Upper lobe of left lung (tissue), 4 donors: ENCODE measurements around the gene ST6GALNAC6.

Experiments used
- EP300 ChIP-seq, 4 donors: sonication (generic); formaldehyde crosslinking; IDR thresholded peaks; one replicate each; pipeline ENCODE4 v1.5.1; 2017; ENCODE audit warnings: antibody characterized with exemption in 4 of 4, control low read depth in 2 of 4
- POLR2A ChIP-seq, 4 donors: fragments of 450-650 bp; IDR thresholded peaks; one replicate each; pipeline ENCODE4 v1.5.1; 2016 to 2017; ENCODE audit warnings: antibody characterized with exemption in 4 of 4, mild to moderate bottlenecking in 2 of 4
- POLR2AphosphoS5 ChIP-seq, 2 donors: sonication (generic); formaldehyde crosslinking; IDR thresholded peaks; one replicate each; pipeline ENCODE4 v1.5.1; 2017; ENCODE audit warnings: antibody characterized with exemption in 2 of 2
- TF ChIP-seq, protein P1 (sequence below), 6 experiments: fragments of 450-650 bp in 4 of 6; fragments of 200-600 bp in 2 of 6; sonication (generic) in 2 of 6; IDR thresholded peaks; one replicate each; pipeline ENCODE4 v1.5.1; 2016 to 2019; ENCODE audit warnings: antibody characterized with exemption in 6 of 6

DNA sequence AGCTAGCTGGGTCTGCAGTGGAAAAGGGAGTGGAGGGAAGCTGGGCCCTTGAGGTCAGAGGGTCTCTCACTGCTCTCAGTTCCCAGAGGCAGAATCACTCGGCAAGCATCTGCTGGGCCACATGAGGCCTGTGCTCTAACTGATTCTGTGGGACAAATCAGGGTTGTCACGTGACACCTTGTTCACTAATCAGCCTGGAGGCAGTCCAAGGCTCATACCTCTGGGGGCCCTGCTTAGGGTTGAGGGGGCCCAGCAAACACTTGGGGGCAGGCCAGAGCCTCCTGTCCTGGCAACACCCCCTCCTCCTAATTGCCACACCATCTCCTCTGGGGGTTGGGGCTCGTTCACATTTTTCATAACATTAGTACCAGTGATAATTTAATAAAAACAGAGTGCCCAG, 47.3 kb upstream of the ST6GALNAC6 start:
- TF ChIP-seq, protein P1, sequence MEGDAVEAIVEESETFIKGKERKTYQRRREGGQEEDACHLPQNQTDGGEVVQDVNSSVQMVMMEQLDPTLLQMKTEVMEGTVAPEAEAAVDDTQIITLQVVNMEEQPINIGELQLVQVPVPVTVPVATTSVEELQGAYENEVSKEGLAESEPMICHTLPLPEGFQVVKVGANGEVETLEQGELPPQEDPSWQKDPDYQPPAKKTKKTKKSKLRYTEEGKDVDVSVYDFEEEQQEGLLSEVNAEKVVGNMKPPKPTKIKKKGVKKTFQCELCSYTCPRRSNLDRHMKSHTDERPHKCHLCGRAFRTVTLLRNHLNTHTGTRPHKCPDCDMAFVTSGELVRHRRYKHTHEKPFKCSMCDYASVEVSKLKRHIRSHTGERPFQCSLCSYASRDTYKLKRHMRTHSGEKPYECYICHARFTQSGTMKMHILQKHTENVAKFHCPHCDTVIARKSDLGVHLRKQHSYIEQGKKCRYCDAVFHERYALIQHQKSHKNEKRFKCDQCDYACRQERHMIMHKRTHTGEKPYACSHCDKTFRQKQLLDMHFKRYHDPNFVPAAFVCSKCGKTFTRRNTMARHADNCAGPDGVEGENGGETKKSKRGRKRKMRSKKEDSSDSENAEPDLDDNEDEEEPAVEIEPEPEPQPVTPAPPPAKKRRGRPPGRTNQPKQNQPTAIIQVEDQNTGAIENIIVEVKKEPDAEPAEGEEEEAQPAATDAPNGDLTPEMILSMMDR (IDR thresholded peaks at IDR 0.05) = no peak
- TF ChIP-seq POLR2AphosphoS5 (IDR thresholded peaks at IDR 0.05) (no peak), POLR2A (IDR thresholded peaks at IDR 0.05) (no peak), EP300 (IDR thresholded peaks at IDR 0.05) (no peak)
